Skeletal muscle satellite cell (primary cell): ENCODE results near the gene CUL9.
A peak's percentile ranks its signal among the peaks of the same experiment; 100 is the strongest.

Source experiments
- H3K27me3 ChIP-seq: 2 replicates; pipeline ENCODE4 v1.7.0; 2013; ENCODE audit warnings: low read length; ENCODE audit not compliant: control insufficient read depth, insufficient read depth
- H3K36me3 ChIP-seq: 2 replicates; pipeline ENCODE4 v1.7.0; 2013; ENCODE audit warnings: mild to moderate bottlenecking, control low read depth, low read length; ENCODE audit not compliant: insufficient read depth
- H3K4me1 ChIP-seq: 2 replicates; pipeline ENCODE4 v1.7.0; 2013; ENCODE audit warnings: low read length; ENCODE audit not compliant: control insufficient read depth, insufficient read depth
- H3K4me2 ChIP-seq: 2 replicates; pipeline ENCODE4 v1.7.0; 2013; ENCODE audit warnings: mild to moderate bottlenecking, low read length
- H3K4me3 ChIP-seq: 2 replicates; pipeline ENCODE4 v1.7.0; 2013; ENCODE audit warnings: low read length
- H3K9ac ChIP-seq: 2 replicates; pipeline ENCODE4 v1.7.0; 2013; ENCODE audit warnings: mild to moderate bottlenecking, low read depth, low read length, moderate library complexity
- H3K9me3 ChIP-seq: replicated peaks from 2 replicates; pipeline ENCODE4 v1.7.0; 2013; ENCODE audit warnings: mild to moderate bottlenecking, control low read depth, low read length

The CUL9 gene

DNA sequence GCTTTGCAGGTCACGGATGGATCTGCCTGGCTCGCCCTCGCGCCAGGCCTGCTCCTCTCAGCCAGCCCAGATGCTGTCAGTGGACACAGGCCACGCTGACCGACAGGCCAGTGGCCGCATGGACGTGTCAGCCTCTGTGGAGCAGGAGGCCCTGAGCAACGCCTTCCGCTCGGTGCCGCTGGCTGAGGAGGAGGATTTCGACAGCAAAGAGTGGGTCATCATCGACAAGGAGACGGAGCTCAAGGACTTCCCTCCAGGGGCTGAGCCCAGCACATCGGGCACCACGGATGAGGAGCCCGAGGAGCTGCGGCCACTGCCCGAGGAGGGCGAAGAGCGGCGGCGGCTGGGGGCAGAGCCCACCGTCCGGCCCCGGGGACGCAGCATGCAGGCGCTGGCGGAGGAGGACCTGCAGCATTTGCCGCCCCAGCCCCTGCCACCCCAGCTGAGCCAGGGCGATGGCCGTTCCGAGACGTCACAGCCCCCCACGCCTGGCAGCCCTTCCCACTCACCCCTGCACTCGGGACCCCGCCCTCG is 80.9 kb downstream of the CUL9 start:
- H3K36me3 ChIP-seq = no peaks in the 10 kb centered on the region
- H3K9me3 ChIP-seq = no peaks in the 10 kb centered on the region
- H3K27me3 ChIP-seq = peaks cover 40% of the 10 kb centered on the region
- H3K9ac ChIP-seq = no peak overlapping the region
- no peak overlapping the region for H3K4me2 ChIP-seq
- H3K4me1 ChIP-seq = no peaks in the 10 kb centered on the region
- no peak overlapping the region for H3K4me3 ChIP-seq

DNA sequence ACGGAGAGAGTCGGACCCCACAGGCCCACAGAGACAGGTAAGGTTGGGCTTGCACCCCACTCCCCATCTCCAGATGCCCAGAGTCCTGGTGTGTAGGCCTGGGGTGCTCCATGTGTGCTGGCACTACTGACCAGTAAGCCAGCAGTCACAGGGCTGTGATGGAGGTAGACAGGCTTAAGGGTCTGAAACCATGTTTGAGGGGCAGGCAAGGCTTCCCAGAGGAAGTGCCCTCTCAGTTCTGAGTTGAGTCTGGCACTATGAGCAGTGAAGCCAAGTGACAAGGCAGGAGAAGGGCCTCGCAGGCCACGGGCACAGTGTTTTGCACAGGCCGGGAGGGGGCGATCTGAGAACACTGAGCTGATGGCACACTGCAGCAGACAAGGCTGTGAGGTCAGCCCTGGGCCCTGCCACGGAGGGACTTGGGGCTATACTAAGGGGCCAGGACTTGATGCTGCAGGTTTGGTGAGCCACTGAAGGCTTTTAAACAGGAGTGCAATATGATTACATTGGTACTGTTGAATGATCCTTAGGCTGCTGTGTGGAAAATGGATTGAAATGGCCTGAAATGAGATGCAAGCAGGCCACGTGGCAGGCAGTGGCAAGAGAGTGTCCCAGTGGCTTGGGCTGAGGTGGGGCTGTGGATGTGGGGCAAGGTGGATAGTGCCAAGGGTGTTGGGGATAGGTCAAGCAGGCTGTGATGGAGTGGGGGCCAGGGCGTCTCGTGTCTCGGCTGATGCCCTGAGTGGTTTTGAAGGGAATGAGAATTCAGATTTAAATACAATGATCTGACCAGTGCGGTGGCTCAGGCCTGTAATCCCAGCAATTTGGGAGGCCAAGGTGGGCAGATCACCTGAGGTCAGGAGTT is 81.5 kb downstream of the CUL9 start:
- Histone ChIP-seq H3K9me3 (no peaks in the 10 kb centered on the region), H3K4me3 (no peak overlapping the region), H3K4me1 (no peaks in the 10 kb centered on the region), H3K4me2 (no peak overlapping the region), H3K9ac (no peak overlapping the region), H3K27me3 (peaks cover 43% of the 10 kb centered on the region), H3K36me3 (no peaks in the 10 kb centered on the region)

GRCh38 chr6:43264599-43265145 is 82.7 kb downstream of the CUL9 start:
- H3K9ac ChIP-seq = no peak overlapping the region
- H3K9me3 ChIP-seq = no peaks in the 10 kb centered on the region
- no peak overlapping the region for H3K4me3 ChIP-seq
- no peaks in the 10 kb centered on the region for H3K36me3 ChIP-seq
- no peak overlapping the region for H3K4me2 ChIP-seq
- H3K4me1 ChIP-seq = peaks cover 6% of the 10 kb centered on the region
- peaks cover 53% of the 10 kb centered on the region for H3K27me3 ChIP-seq

DNA sequence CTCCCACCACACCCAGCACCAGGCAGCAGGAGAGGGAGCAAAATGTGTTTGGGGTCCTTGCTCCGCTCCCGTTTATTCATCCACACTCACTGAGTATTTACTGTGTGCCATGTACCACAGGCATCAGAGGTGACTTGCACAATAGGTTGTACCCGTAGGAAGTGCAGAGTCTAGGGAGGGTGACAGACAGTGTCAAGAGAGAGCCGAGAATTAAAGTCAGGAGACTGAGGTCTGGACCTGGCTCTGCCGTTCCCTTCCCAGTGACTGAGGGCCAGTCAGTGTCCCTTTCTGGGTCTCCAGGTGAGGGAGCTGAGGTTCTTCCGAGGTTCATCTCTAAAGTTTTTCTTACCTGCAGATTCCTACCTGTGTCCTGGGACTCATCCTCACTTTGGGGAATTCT is 83.6 kb downstream of the CUL9 start:
- H3K9me3 ChIP-seq = no peaks in the 10 kb centered on the region
- H3K9ac ChIP-seq = no peak overlapping the region

GRCh38 chr6:43267619-43268354 is 85.8 kb downstream of the CUL9 start:
- Histone ChIP-seq H3K4me2 (no peak overlapping the region), H3K9me3 (no peaks in the 10 kb centered on the region), H3K4me1 (peaks cover 6% of the 10 kb centered on the region), H3K27me3 (peaks cover 68% of the 10 kb centered on the region), H3K36me3 (no peaks in the 10 kb centered on the region), H3K4me3 (no peak overlapping the region), H3K9ac (no peak overlapping the region)

More for the DNA sequence above, 83.6 kb downstream of the CUL9 start:
- peaks cover 54% of the 10 kb centered on the region for H3K27me3 ChIP-seq
- H3K4me2 ChIP-seq = no peak overlapping the region
- no peak overlapping the region for H3K4me3 ChIP-seq
- peaks cover 6% of the 10 kb centered on the region for H3K4me1 ChIP-seq
- no peaks in the 10 kb centered on the region for H3K36me3 ChIP-seq

DNA sequence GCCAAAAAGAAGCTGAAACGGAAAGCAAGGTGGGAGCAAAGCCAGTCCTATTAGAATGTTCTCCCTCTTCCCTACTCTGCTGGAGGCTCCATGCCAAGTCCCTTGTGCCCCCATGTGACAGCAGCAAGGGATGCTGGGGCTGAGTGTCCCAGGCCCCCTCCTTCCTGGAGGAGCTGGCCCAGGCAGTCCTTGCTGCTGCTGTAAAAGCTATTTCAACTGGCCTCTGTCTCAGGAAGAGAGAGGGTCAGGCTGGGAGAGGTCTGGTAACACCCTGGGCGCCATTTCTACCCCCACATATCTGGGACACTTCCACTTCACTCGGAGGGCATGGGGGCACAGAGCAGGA is 86.3 kb downstream of the CUL9 start:
- Histone ChIP-seq H3K9me3 (no peaks in the 10 kb centered on the region), H3K36me3 (no peaks in the 10 kb centered on the region), H3K27me3 (peaks cover 73% of the 10 kb centered on the region), H3K9ac (no peak overlapping the region), H3K4me3 (no peak overlapping the region), H3K4me2 (no peak overlapping the region), H3K4me1 (peaks cover 6% of the 10 kb centered on the region)

GRCh38 chr6:43268782-43269272 is 86.8 kb downstream of the CUL9 start:
- Histone ChIP-seq H3K9ac (no peak overlapping the region), H3K4me2 (no peak overlapping the region), H3K36me3 (no peaks in the 10 kb centered on the region), H3K4me3 (peak overlapping the region; percentile 66), H3K27me3 (peaks cover 78% of the 10 kb centered on the region), H3K9me3 (no peaks in the 10 kb centered on the region), H3K4me1 (peaks cover 6% of the 10 kb centered on the region)

DNA sequence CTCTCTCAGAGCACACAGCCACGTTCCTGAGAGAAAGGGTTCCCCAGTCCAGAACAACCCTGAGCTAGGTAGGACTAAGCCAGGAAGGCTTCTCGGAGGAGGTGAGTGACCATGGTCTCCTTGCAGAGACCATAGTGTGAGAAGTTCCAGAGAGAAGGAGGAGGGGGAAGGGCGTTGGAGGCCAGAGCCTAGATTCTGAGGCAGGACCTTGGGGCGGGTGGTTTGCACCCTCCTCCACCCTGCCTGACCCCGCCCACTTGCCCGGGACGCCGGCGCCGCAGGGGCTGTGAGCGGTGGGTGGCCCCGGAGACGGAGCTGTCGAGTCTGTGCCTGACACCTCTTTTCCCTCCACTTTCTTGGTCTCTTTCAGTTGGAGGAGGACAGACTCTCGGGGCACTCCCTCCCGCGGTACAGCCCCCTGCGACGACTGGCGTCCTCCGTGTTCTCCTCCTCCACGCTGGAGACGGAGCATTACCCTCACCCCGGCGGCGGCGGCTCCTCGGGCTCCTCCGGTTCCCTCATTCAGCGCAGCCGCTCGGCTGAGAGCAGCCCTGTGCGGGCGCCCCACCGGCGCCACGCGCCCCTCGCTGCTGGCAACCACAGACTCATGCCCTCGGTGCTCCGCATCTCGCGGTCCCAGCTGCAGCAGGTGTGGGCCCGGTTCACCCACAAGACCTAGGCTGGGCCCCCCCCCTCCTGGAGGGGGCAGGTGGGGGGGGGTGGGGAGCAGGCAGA is 87.4 kb downstream of the CUL9 start:
- peaks cover 6% of the 10 kb centered on the region for H3K4me1 ChIP-seq
- H3K9ac ChIP-seq = no peak overlapping the region
- peak overlapping the region; percentile 66 for H3K4me3 ChIP-seq
- peaks cover 82% of the 10 kb centered on the region for H3K27me3 ChIP-seq
- H3K36me3 ChIP-seq = no peaks in the 10 kb centered on the region
- peak overlapping the region; percentile 78 for H3K4me2 ChIP-seq
- no peaks in the 10 kb centered on the region for H3K9me3 ChIP-seq

DNA sequence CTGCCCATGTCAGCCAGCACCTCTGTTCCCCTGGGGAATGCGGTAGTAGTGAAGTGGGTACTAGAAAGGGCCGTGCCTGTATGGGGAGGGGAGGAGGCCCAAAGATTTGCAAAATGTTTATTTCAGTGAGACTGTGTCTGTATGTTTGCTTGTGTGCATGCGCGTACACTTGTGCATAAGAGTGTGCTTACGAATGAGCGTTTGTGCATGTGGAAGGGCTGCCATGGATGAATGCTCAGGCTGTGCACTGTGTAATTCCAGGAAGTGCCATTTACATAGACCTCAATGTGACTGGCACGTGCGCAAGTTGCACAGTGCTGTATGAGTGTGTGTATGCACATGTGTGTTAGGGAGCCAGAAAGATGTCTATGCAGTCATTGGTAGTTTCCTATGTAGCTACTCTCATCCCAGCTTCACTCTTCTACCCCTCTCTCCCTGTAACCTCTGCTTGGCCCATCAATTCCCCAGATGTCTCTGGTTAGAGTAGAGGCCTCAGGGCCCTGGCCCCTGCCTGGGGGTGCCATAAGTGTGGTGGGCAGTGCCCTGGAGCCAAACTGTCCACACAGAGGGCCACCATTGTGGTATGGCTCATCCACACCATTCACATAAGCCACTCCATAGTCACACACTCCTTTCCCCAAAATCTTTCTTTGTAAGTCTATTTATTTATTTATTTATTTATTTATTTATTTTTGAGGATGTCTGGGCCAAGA is 89.3 kb downstream of the CUL9 start:
- no peak overlapping the region for H3K4me3 ChIP-seq
- H3K27me3 ChIP-seq = peaks cover 80% of the 10 kb centered on the region
- H3K4me1 ChIP-seq = peaks cover 6% of the 10 kb centered on the region
- H3K36me3 ChIP-seq = no peaks in the 10 kb centered on the region
- no peak overlapping the region for H3K9ac ChIP-seq
- H3K9me3 ChIP-seq = no peaks in the 10 kb centered on the region
- no peak overlapping the region for H3K4me2 ChIP-seq

- Histone ChIP-seq H3K4me1 (peaks cover 6% of the 10 kb centered on the region), H3K36me3 (no peaks in the 10 kb centered on the region), H3K27me3 (peaks cover 77% of the 10 kb centered on the region), H3K4me2 (no peak overlapping the region), H3K9ac (no peak overlapping the region), H3K4me3 (no peak overlapping the region), H3K9me3 (no peaks in the 10 kb centered on the region)
These were observed 89.9 kb downstream of the CUL9 start for GRCh38 chr6:43271944-43272343.
